ENCODE data around the gene ICOS.
"Not testable (repeated sequence)": the region's sequence is repeated elsewhere in the genome, so short reads cannot be mapped to it uniquely, and the experiment has no call there.

The ICOS gene

GRCh38 chr2:203918839-203919238 lies 17.7 kb upstream of the ICOS start:
- no peak for DNase-seq

- DNase-seq, result no peak
Observed at GRCh38 chr2:203925512-203926158, 10.9 kb upstream of the ICOS start.

- DNase-seq, result peak; percentile 2
Observed at GRCh38 chr2:203928849-203929248, 7.7 kb upstream of the ICOS start.

GRCh38 chr2:203931262-203931661 lies 5.3 kb upstream of the ICOS start:
- DNase-seq, result not testable (repeated sequence)

GRCh38 chr2:203934041-203934492 lies 2.5 kb upstream of the ICOS start:
- DNase-seq, result no peak

- no peak for DNase-seq
Observed at GRCh38 chr2:203934711-203935438, 1.7 kb upstream of the ICOS start.

- DNase-seq, result no peak
Observed at GRCh38 chr2:203935568-203935967, 995 bp upstream of the ICOS start.

- DNase-seq, result no peak
Observed at GRCh38 chr2:203936949-203937348, 386 bp downstream of the ICOS start.

- DNase-seq, result no peak
Observed at GRCh38 chr2:203937788-203938187, 1.2 kb downstream of the ICOS start.

- DNase-seq, result no peak
Observed at GRCh38 chr2:203940039-203940438, 3.5 kb downstream of the ICOS start.

GRCh38 chr2:203943493-203944382 lies 7.2 kb downstream of the ICOS start:
- not testable (repeated sequence) for DNase-seq

- DNase-seq, result no peak
Observed at GRCh38 chr2:203948733-203949132, 12.2 kb downstream of the ICOS start.

- DNase-seq, result peak; percentile 49
Observed at GRCh38 chr2:203949228-203949627, 12.7 kb downstream of the ICOS start.

- no peak for DNase-seq
Observed at GRCh38 chr2:203951366-203951902, 14.9 kb downstream of the ICOS start.

- no peak for DNase-seq
Observed at GRCh38 chr2:203959265-203959664, 22.7 kb downstream of the ICOS start.

GRCh38 chr2:203959672-203960071 lies 23.1 kb downstream of the ICOS start:
- no peak for DNase-seq

- DNase-seq, result peak; percentile 26
Observed at GRCh38 chr2:203960811-203961210, 24.2 kb downstream of the ICOS start.

- not testable (repeated sequence) for DNase-seq
Observed at GRCh38 chr2:203965190-203965589, 28.6 kb downstream of the ICOS start.

- DNase-seq, result no peak
Observed at GRCh38 chr2:203971251-203971650, 34.7 kb downstream of the ICOS start.

- no peak for DNase-seq
Observed at GRCh38 chr2:203972066-203972465, 35.5 kb downstream of the ICOS start.

- DNase-seq, result no peak
Observed at GRCh38 chr2:203973000-203973399, 36.4 kb downstream of the ICOS start.

GRCh38 chr2:203973676-203974075 lies 37.1 kb downstream of the ICOS start:
- DNase-seq, result no peak

GRCh38 chr2:203975912-203976311 lies 39.3 kb downstream of the ICOS start:
- DNase-seq, result no peak
